Spleen (tissue), 7 donors: ENCODE data around the gene MAP3K7CL.

ENCODE experiments used
- POLR2A ChIP-seq, 3 donors: fragments of 450-650 bp; IDR thresholded peaks; one replicate each; pipeline ENCODE4 v1.5.1; 2017; ENCODE audit warnings: antibody characterized with exemption in 3 of 3, mild to moderate bottlenecking in 1 of 3
- POLR2AphosphoS5 ChIP-seq, 3 donors: sonication (generic); formaldehyde crosslinking; IDR thresholded peaks; one replicate each; pipeline ENCODE4 v1.5.1; 2017; ENCODE audit warnings: antibody characterized with exemption in 3 of 3
- TF ChIP-seq, protein P1 (sequence below), 11 experiments: fragments of 200-600 bp in 7 of 11; fragments of 450-650 bp in 4 of 11; sonication (generic) in 4 of 11; IDR thresholded peaks in 8 of 11; conservative IDR thresholded peaks in 3 of 11; 1 replicate in 7 of 11; 2 replicates in 4 of 11; pipeline versions ENCODE4 v1.4.0 to v1.8.0; 2016 to 2021; ENCODE audit warnings: antibody characterized with exemption in 11 of 11, inconsistent platforms in 4 of 11, mild to moderate bottlenecking in 1 of 11
- donor health status: DM: no; HTN: no; CAD: no; lungs with moderate emphysema.
- donor health status: DM: no; HTN: no; CAD: no.
- donor health status: DM: no; HTN: no; CAD: no.

GRCh38 chr21:29145354-29145782 is 14.9 kb downstream of the MAP3K7CL start:
- TF ChIP-seq POLR2A (IDR thresholded peaks at IDR 0.05) = no peak
- no peak for TF ChIP-seq POLR2AphosphoS5 (IDR thresholded peaks at IDR 0.05)
- TF ChIP-seq, protein P1, sequence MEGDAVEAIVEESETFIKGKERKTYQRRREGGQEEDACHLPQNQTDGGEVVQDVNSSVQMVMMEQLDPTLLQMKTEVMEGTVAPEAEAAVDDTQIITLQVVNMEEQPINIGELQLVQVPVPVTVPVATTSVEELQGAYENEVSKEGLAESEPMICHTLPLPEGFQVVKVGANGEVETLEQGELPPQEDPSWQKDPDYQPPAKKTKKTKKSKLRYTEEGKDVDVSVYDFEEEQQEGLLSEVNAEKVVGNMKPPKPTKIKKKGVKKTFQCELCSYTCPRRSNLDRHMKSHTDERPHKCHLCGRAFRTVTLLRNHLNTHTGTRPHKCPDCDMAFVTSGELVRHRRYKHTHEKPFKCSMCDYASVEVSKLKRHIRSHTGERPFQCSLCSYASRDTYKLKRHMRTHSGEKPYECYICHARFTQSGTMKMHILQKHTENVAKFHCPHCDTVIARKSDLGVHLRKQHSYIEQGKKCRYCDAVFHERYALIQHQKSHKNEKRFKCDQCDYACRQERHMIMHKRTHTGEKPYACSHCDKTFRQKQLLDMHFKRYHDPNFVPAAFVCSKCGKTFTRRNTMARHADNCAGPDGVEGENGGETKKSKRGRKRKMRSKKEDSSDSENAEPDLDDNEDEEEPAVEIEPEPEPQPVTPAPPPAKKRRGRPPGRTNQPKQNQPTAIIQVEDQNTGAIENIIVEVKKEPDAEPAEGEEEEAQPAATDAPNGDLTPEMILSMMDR (IDR thresholded peaks at IDR 0.05 in 8 of 11, conservative IDR thresholded peaks at IDR 0.05 in 3 of 11) = no peak
